Adrenal gland (tissue), 12 donors: Measurements from ENCODE around the gene SSBP2. TPM values are rescaled to one million over a fixed set of nuclear protein-coding genes. Genes with fewer than 3 reads are reported as not detected.

Experiments
- DNase-seq, 7 donors: peaks; one replicate each; pipeline ENCODE4 v3.0.0-alpha.2; 2019 to 2020
- H3K27ac ChIP-seq, 5 donors: fragments of 200-600 bp; sonication (generic) in 4 of 5; 1 replicate in 3 of 5; 2 replicates in 2 of 5; pipeline versions ENCODE4 v1.5.1 to v1.8.0; 2016 to 2020; ENCODE audit warnings: mild to moderate bottlenecking in 1 of 5
- H3K27me3 ChIP-seq: fragments of 200-600 bp; 2 replicates; pipeline ENCODE4 v1.8.0; 2021
- H3K36me3 ChIP-seq, 2 donors: fragments of 200-600 bp; replicated peaks in 1 of 2; 1 replicate in 1 of 2; 2 replicates in 1 of 2; pipeline versions ENCODE4 v1.5.1 to v1.8.0; 2018 to 2022
- H3K4me1 ChIP-seq, 2 donors: fragments of 200-600 bp; replicated peaks in 1 of 2; 1 replicate in 1 of 2; 2 replicates in 1 of 2; pipeline versions ENCODE4 v1.5.1 to v1.8.0; 2018 to 2021
- H3K4me3 ChIP-seq, 4 donors: fragments of 200-600 bp; sonication (generic) in 3 of 4; one replicate each; pipeline ENCODE4 v1.5.1; 2016 to 2018
- H3K9me3 ChIP-seq, 3 donors: fragments of 200-600 bp; sonication (generic) in 1 of 3; replicated peaks in 1 of 3; 1 replicate in 2 of 3; 2 replicates in 1 of 3; pipeline versions ENCODE4 v1.5.1 to v1.8.0; 2016 to 2021
- CTCF ChIP-seq, 6 experiments: fragments of 450-650 bp in 4 of 6; fragments of 200-600 bp in 2 of 6; sonication (generic) in 1 of 6; IDR thresholded peaks; 1 replicate in 5 of 6; 2 replicates in 1 of 6; pipeline versions ENCODE4 v1.5.1 to v1.8.0; 2016 to 2021; ENCODE audit warnings: antibody characterized with exemption in 6 of 6, mild to moderate bottlenecking in 2 of 6, moderate library complexity in 1 of 6
- POLR2A ChIP-seq, 2 donors: fragments of 450-650 bp; IDR thresholded peaks; one replicate each; pipeline ENCODE4 v1.6.1; 2017; ENCODE audit warnings: antibody characterized with exemption in 2 of 2, mild to moderate bottlenecking in 2 of 2, moderate library complexity in 1 of 2
- WGBS, 4 donors: extraction: QIAGEN DNeasy Blood & Tissue Kit in 2 of 4; methylation state at CpG; one replicate each; pipeline versions ENCODE4 v1.1.5 to v1.1.7; 2013 to 2017; 5-methylcytosine and 5-hydroxymethylcytosine counted together
- intact Hi-C, 2 donors: fragments of 100-400 bp; cut with DNase I; formaldehyde crosslinking; loops; one replicate each; pipeline versions ENCODE4 v1.14.1 to v1.15.0; 2022 to 2023
- polyA plus RNA-seq, 3 donors: library from polyadenylated mRNA; stranded (reverse); fragments of 200-250 nt in 2 of 3; fragments of 350-450 nt in 1 of 3; fragmentation: Illumina TruSeq in 1 of 3; extraction: RNeasy Lipid Tissue Mini Kit (QIAGEN cat#74804) in 1 of 3; gene quantifications; one replicate each; pipeline ENCODE4 v1.2.3, GENCODE V29; 2013 to 2014
- total RNA-seq, 9 donors: library from RNA; depleted of rRNA in 4 of 9; stranded (reverse); fragments of >200 nt in 4 of 9; fragments of 120-200 nt in 1 of 9; fragmentation: NEBNext Ultra II Directional in 1 of 9; extraction: Animal tissue kit (Norgen Biotek cat#: 25700) in 1 of 9; gene quantifications; one replicate each; pipeline versions ENCODE4 v1.1.0 to v1.2.4, GENCODE V29; 2013 to 2023
- donor health status: healthy with polysubstance abuse.
- donor health status: Bipolar disorder and iron deficiency.
- donor health status: DM: yes; HTN: yes; CAD: no.
- donor health status: DM: no; HTN: no; CAD: no.
- donor health status: DM: no; HTN: no; CAD: no.
- donor health status: DM: yes; HTN: yes; CAD: no.

SSBP2 gene
- total and polyA plus RNA-seq, 12 donors: 16.2 to 424 (median 25.4) TPM

DNA sequence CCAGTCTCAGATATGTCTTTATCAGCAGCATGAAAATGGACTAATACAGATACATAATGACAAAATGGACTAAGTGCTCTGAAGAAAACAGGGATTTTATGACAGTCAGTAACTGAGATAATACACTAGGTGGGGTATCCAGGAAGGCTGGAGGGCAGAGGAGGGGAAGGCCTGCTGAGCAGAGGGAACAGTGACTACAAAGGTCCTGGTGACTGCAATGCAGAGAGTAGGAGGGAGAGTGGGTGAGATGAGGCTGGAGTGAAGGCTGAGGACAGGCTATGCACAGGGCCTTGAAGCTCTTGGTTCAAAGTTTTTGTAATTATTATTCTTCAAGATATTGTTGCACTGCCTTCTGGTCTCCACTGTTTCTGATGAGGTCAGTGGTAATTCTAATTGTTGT is 361.9 kb downstream of the SSBP2 start:
- intact Hi-C loops: no loop called here
- Histone ChIP-seq H3K27ac (no peak overlapping the region), H3K4me3 (no peak overlapping the region), H3K36me3 (no peaks in the 10 kb centered on the region), H3K9me3 (no peaks in the 10 kb centered on the region), H3K4me1 (peaks cover 7 to 8% of the 10 kb centered on the region in 2 donors), H3K27me3 (peaks cover 24% of the 10 kb centered on the region)
- TF ChIP-seq POLR2A (IDR thresholded peaks at IDR 0.05): no peak
- TF ChIP-seq CTCF (IDR thresholded peaks at IDR 0.05): no peak
- no peak for DNase-seq

DNA sequence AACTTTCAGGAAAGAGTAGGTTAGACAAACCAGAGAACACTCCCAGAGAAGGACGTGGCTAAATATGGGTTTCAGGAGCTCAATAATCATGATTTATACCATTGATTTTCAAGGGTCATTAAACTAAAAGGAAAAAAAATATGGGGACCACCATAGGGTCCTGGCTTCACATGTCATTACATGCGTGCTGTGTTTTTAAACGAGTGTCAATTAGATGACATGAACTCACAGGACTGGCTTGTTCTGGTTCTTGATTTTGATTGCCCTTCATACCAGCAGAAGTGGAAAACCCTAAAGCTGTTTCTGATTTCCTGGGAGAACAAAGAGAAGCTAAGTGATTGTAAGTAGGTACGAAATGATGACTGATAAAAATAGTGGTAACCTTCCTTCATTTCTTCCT is 362.7 kb downstream of the SSBP2 start:
- peaks cover 24% of the 10 kb centered on the region for H3K27me3 ChIP-seq
- no peak for TF ChIP-seq CTCF (IDR thresholded peaks at IDR 0.05)

DNA sequence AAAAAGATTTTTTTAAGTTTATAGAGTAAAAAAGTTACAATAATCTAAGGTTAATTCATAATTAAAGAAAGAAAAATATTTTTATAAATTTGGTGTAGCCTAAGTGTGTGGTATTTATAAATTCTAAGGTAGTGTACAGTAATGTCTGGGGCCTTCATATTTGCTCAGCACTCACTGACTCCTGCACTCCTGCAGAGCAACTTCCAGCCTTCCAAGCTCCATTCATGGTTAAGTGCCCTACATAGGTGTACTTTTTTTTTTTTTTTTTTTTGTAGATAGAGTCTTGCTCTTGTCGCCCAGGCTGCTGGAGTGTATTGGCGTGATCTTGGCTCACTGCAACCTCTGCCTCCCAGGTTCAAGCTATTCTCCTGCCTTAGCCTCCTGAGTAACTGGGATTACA is 367.0 kb downstream of the SSBP2 start:
- no peaks in the 10 kb centered on the region for H3K27me3 ChIP-seq
- H3K4me3 ChIP-seq: no peak overlapping the region
- DNase-seq: no peak
- H3K4me1 ChIP-seq: no peaks in the 10 kb centered on the region
- no peak for TF ChIP-seq CTCF (IDR thresholded peaks at IDR 0.05)
- TF ChIP-seq POLR2A (IDR thresholded peaks at IDR 0.05): no peak
- no peak overlapping the region for H3K27ac ChIP-seq
- H3K36me3 ChIP-seq: no peaks in the 10 kb centered on the region
- WGBS, 4 donors: 76 to 91% (median 87%) methylated on average over 2 of the region's 2 CpGs
- intact Hi-C loops: no loop called here
- H3K9me3 ChIP-seq: no peaks in the 10 kb centered on the region

More for the DNA sequence above, 362.7 kb downstream of the SSBP2 start:
- intact Hi-C loops: no loop called here
- Histone ChIP-seq H3K36me3 (no peaks in the 10 kb centered on the region), H3K4me1 (no peaks in the 10 kb centered on the region), H3K4me3 (no peak overlapping the region), H3K9me3 (no peaks in the 10 kb centered on the region), H3K27ac (no peak overlapping the region)
- WGBS, 4 donors: 75 to 92% (median 84%) methylated on average over 4 of the region's 4 CpGs
- no peak for DNase-seq

- no peak for TF ChIP-seq POLR2A (IDR thresholded peaks at IDR 0.05)
- no peak for TF ChIP-seq CTCF (IDR thresholded peaks at IDR 0.05)
- no peak for DNase-seq
- WGBS, 4 donors: 87 to 100% (median 92%) methylated on average over 2 of the region's 2 CpGs
- Histone ChIP-seq H3K36me3 (no peaks in the 10 kb centered on the region), H3K4me3 (no peak overlapping the region), H3K9me3 (peaks cover 0 to 4% (median 0%) of the 10 kb centered on the region in 3 donors), H3K27ac (no peak overlapping the region), H3K4me1 (no peaks in the 10 kb centered on the region), H3K27me3 (no peaks in the 10 kb centered on the region)
- intact Hi-C loops: no loop called here
Measured at GRCh38 chr5:81371354-81371876, 379.5 kb downstream of the SSBP2 start.
